Measurements from ENCODE around the gene FRAT2.

The FRAT2 gene

GRCh38 chr10:97334370-97335175, at the start of gene FRAT2:
TSS of gene FRAT2 (minus strand) at chr10:97334729. CDS start at chr10:97334572, 157 bp downstream.
- DNase-seq = peak; percentile 11

GRCh38 chr10:97384156-97384555, 49.6 kb upstream of the FRAT2 start:
- no peak for DNase-seq

GRCh38 chr10:97383159-97383558, 48.6 kb upstream of the FRAT2 start:
- no peak for DNase-seq

- no peak for DNase-seq
Observed at GRCh38 chr10:97381626-97382025, 47.1 kb upstream of the FRAT2 start.

- no peak for DNase-seq
Observed at GRCh38 chr10:97380516-97380915, 46.0 kb upstream of the FRAT2 start.

- no peak for DNase-seq
Observed at GRCh38 chr10:97378933-97379921, 44.7 kb upstream of the FRAT2 start.

GRCh38 chr10:97376413-97376812, 41.9 kb upstream of the FRAT2 start:
- DNase-seq = no peak

- DNase-seq = no peak
Observed at GRCh38 chr10:97373456-97373855, 38.9 kb upstream of the FRAT2 start.

- no peak for DNase-seq
Observed at GRCh38 chr10:97372233-97372875, 37.8 kb upstream of the FRAT2 start.

GRCh38 chr10:97371696-97372095, 37.2 kb upstream of the FRAT2 start:
- DNase-seq = no peak

GRCh38 chr10:97367126-97367649, 32.7 kb upstream of the FRAT2 start:
- DNase-seq = no peak

- no peak for DNase-seq
Observed at GRCh38 chr10:97366572-97366971, 32.0 kb upstream of the FRAT2 start.

- DNase-seq = no peak
Observed at GRCh38 chr10:97365761-97366351, 31.3 kb upstream of the FRAT2 start.

- DNase-seq = no peak
Observed at GRCh38 chr10:97363071-97363470, 28.5 kb upstream of the FRAT2 start.

GRCh38 chr10:97362310-97363033, 27.9 kb upstream of the FRAT2 start:
- DNase-seq = no peak

GRCh38 chr10:97361537-97361901, 27.0 kb upstream of the FRAT2 start:
- no peak for DNase-seq

GRCh38 chr10:97360705-97361536, 26.4 kb upstream of the FRAT2 start:
- DNase-seq = no peak

- no peak for DNase-seq
Observed at GRCh38 chr10:97358781-97359180, 24.3 kb upstream of the FRAT2 start.

GRCh38 chr10:97358349-97358748, 23.8 kb upstream of the FRAT2 start:
- DNase-seq = no peak

GRCh38 chr10:97356918-97357317, 22.4 kb upstream of the FRAT2 start:
- no peak for DNase-seq

GRCh38 chr10:97356318-97356914, 21.9 kb upstream of the FRAT2 start:
- DNase-seq = no peak
